PFSK-1 (cell line): ENCODE data around the gene TBCEL.

Source experiments
- FOXP2 ChIP-seq: optimal IDR thresholded peaks from 2 replicates; pipeline ENCODE3; 2011; ENCODE audit warnings: borderline replicate concordance, control low read depth, inconsistent platforms; ENCODE audit not compliant: insufficient read depth; ENCODE audit errors: extremely low read length, extremely low read depth
- POLR2AphosphoS5 ChIP-seq: IDR thresholded peaks from 2 replicates; pipeline ENCODE4 v1.6.1; 2012; ENCODE audit warnings: low read depth, mild to moderate bottlenecking, control low read depth, low read length, moderate library complexity
- SIN3A ChIP-seq: IDR thresholded peaks from 2 replicates; pipeline ENCODE4 v1.6.1; 2012; ENCODE audit warnings: mild to moderate bottlenecking, low read length, moderate library complexity, borderline replicate concordance; ENCODE audit not compliant: insufficient read depth
- TAF1 ChIP-seq: IDR thresholded peaks from 2 replicates; pipeline ENCODE4 v1.6.1; 2012; ENCODE audit warnings: low read length, control low read depth, borderline replicate concordance; ENCODE audit not compliant: insufficient read depth
- TF ChIP-seq, protein P1 (sequence below), 2 experiments: IDR thresholded peaks; 2 replicates each; pipeline versions ENCODE4 v1.6.1 to v1.8.0; 2011 to 2012; ENCODE audit warnings: low read depth in 2 of 2, low read length in 2 of 2, control low read depth in 1 of 2, inconsistent platforms in 1 of 2, mild to moderate bottlenecking in 1 of 2, moderate library complexity in 1 of 2; ENCODE audit not compliant: insufficient read depth in 1 of 2

DNA sequence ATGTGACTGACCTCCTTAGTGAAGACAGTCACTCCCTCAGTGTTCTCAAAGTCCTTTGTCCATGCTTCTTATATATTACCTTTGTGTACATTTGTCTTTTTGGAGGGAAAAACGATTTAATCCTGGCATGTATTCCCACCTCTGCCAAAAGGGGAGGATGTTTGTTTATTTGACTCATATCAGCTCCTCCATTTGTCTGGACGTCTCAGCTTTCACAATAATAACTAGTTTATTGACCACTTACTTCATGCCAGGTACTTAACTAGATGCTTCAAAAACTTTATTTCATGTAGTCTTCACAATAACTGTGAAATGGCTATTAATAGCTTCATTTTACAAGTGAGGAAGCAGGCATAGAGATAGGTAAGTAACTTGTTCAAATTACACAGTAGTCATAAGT lies 5.3 kb downstream of the TBCEL start:
- TF ChIP-seq, protein P1, sequence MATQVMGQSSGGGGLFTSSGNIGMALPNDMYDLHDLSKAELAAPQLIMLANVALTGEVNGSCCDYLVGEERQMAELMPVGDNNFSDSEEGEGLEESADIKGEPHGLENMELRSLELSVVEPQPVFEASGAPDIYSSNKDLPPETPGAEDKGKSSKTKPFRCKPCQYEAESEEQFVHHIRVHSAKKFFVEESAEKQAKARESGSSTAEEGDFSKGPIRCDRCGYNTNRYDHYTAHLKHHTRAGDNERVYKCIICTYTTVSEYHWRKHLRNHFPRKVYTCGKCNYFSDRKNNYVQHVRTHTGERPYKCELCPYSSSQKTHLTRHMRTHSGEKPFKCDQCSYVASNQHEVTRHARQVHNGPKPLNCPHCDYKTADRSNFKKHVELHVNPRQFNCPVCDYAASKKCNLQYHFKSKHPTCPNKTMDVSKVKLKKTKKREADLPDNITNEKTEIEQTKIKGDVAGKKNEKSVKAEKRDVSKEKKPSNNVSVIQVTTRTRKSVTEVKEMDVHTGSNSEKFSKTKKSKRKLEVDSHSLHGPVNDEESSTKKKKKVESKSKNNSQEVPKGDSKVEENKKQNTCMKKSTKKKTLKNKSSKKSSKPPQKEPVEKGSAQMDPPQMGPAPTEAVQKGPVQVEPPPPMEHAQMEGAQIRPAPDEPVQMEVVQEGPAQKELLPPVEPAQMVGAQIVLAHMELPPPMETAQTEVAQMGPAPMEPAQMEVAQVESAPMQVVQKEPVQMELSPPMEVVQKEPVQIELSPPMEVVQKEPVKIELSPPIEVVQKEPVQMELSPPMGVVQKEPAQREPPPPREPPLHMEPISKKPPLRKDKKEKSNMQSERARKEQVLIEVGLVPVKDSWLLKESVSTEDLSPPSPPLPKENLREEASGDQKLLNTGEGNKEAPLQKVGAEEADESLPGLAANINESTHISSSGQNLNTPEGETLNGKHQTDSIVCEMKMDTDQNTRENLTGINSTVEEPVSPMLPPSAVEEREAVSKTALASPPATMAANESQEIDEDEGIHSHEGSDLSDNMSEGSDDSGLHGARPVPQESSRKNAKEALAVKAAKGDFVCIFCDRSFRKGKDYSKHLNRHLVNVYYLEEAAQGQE (IDR thresholded peaks at IDR 0.05; ENCODE audit: insufficient read depth in 1 of 2, low read depth in 2 of 2, low read length in 2 of 2): no peak
- TF ChIP-seq POLR2AphosphoS5 (no peak), SIN3A (no peak), FOXP2 (no peak), TAF1 (no peak)
